NT2/D1 (cell line): Measurements from ENCODE around the gene MRPS30.

ENCODE experiments used
- DNase-seq: peaks from one replicate; pipeline ENCODE4 v3.0.0-alpha.2; 2011; ENCODE audit warnings: low read depth, low spot score
- H3K27me3 ChIP-seq: 2 replicates; pipeline ENCODE4 v1.6.0; 2011; ENCODE audit warnings: mild to moderate bottlenecking; ENCODE audit not compliant: insufficient read length, insufficient read depth
- H3K36me3 ChIP-seq: 2 replicates; pipeline ENCODE4 v1.6.1; 2011; ENCODE audit warnings: mild to moderate bottlenecking, low read length, mixed read lengths; ENCODE audit not compliant: insufficient read depth, insufficient read length
- H3K4me1 ChIP-seq: 2 replicates; pipeline ENCODE4 v1.5.1; 2011; ENCODE audit not compliant: insufficient read depth, insufficient read length
- H3K4me3 ChIP-seq: 2 replicates; pipeline ENCODE4 v1.5.1; 2011; ENCODE audit warnings: low read depth; ENCODE audit not compliant: insufficient read length
- H3K9ac ChIP-seq: 2 replicates; pipeline ENCODE4 v1.6.0; 2011; ENCODE audit warnings: low read depth; ENCODE audit not compliant: insufficient read length
- H3K9me3 ChIP-seq: 2 replicates; pipeline ENCODE4 v1.5.1; 2011; ENCODE audit warnings: mild to moderate bottlenecking, low read length; ENCODE audit not compliant: insufficient read depth
- SUZ12 ChIP-seq: IDR thresholded peaks from 2 replicates; pipeline ENCODE4 v1.6.1; 2011; ENCODE audit not compliant: insufficient read length, insufficient read depth; ENCODE audit errors: extremely low read depth
- YY1 ChIP-seq: IDR thresholded peaks from 2 replicates; pipeline ENCODE4 v1.6.1; 2011; ENCODE audit not compliant: insufficient read length, insufficient read depth
- ZNF274 ChIP-seq: IDR thresholded peaks from 2 replicates; pipeline ENCODE4 v1.6.1; 2011; ENCODE audit warnings: mild to moderate bottlenecking, low read depth, low read length

The MRPS30 gene

DNA sequence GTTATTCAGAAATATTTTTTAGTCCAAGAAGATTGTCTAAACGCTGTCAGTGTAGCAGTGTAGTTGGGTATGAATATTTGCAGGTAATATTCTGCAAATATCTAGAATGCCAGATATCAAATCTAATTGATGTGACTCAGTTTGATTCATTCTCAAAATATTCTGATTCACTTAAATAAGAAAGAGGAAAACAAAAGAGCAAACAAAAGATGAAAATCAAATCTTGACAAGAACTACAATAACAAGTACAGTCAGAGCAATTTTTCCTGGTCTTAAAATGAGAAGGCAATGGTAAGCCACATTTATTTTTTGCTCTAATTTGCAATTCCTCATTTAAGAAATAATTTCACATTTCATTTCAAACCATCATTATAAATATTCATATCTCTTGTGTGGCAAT, 36.0 kb downstream of the MRPS30 start:
- H3K4me1 ChIP-seq, result no peaks in the 10 kb centered on the region
- DNase-seq, result no peak
- H3K9ac ChIP-seq, result no peak overlapping the region
- no peaks in the 10 kb centered on the region for H3K36me3 ChIP-seq
- H3K27me3 ChIP-seq, result no peaks in the 10 kb centered on the region
- TF ChIP-seq ZNF274 (no peak), SUZ12 (no peak), YY1 (no peak)
- H3K4me3 ChIP-seq, result no peak overlapping the region
- peaks cover 2% of the 10 kb centered on the region; the same call in 1 of the 2 replicates for H3K9me3 ChIP-seq

DNA sequence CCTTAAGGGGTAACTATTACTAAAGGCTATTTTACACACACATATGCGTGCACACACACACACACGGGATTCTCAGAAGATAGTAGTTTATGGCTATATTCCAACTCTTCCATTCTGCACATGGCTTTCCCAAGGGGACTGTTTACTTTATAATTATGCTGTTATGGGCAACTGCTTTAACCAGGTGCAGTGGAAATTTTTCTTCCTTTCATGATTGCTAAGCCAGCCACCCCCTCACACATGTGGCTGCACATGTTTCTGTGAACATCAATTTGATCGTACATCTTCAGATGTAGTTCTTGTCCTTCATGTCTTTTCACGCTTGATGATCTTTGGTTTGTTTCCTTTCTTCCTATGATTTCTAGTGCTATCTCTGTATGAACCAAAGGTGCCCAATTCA, 37.0 kb downstream of the MRPS30 start:
- H3K9ac ChIP-seq, result no peak overlapping the region
- no peaks in the 10 kb centered on the region for H3K36me3 ChIP-seq
- TF ChIP-seq SUZ12 (no peak), YY1 (no peak), ZNF274 (no peak)
- H3K4me1 ChIP-seq, result no peaks in the 10 kb centered on the region
- DNase-seq, result no peak
- H3K27me3 ChIP-seq, result no peaks in the 10 kb centered on the region
- no peak overlapping the region for H3K4me3 ChIP-seq
- H3K9me3 ChIP-seq, result no peaks in the 10 kb centered on the region

DNA sequence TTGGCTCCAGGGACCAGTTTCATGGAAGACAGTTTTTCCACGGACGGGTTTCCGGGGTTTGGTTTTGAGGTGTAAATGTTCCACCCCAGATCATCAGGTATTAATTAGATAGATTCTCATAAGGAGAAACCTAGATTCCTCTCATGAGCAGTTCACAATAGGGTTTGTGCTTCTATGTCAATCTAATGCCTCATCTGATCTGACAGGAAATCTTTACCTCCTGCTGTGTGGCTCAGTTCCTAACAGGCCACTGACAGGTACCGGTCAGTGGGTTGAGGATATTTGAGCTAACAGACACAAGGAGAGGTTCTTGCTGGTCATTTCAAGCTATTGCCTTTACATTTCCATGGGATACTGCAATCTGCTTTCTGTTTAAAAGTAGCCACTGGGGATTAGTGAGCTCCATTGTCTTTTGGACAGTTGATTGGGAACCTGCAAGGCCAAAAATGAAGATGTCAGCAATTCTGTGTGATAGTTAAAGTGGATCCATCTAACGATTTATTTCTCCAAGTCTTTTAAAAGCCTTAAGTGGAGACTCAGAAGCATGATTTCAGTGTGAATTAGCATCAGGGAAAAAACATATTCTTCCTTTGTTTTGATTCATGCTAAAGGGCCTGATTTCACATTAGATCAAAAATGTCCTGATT, 38.6 kb downstream of the MRPS30 start:
- Histone ChIP-seq H3K9me3 (no peaks in the 10 kb centered on the region), H3K4me1 (no peaks in the 10 kb centered on the region), H3K27me3 (no peaks in the 10 kb centered on the region), H3K36me3 (no peaks in the 10 kb centered on the region), H3K4me3 (no peak overlapping the region), H3K9ac (no peak overlapping the region)
- no peak for DNase-seq
- TF ChIP-seq YY1 (no peak), ZNF274 (no peak), SUZ12 (no peak)

DNA sequence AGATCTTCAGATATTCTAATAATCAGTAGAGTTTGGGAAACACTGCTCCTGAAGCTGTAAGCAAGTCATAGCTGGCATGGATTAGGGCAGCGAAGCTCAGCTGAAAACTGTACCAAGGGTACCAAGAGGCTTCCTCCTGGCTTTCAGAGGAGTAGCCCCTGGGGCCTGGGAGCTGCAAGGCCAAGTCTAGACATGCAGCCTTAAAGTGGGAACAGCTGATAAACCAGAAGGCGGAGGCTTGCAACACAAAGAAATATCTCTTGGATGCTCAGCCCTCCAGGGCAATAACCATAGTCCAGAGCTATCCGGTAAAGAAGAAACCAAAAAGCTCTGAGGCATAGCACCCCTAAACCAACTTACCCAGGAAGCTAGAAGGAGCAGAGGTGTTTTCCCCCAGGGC, 51.5 kb downstream of the MRPS30 start:
- Histone ChIP-seq H3K9ac (no peak overlapping the region), H3K36me3 (no peaks in the 10 kb centered on the region), H3K4me1 (no peaks in the 10 kb centered on the region), H3K27me3 (no peaks in the 10 kb centered on the region), H3K9me3 (no peaks in the 10 kb centered on the region), H3K4me3 (no peak overlapping the region)
- TF ChIP-seq YY1 (no peak), ZNF274 (no peak), SUZ12 (no peak)
- DNase-seq, result no peak

DNA sequence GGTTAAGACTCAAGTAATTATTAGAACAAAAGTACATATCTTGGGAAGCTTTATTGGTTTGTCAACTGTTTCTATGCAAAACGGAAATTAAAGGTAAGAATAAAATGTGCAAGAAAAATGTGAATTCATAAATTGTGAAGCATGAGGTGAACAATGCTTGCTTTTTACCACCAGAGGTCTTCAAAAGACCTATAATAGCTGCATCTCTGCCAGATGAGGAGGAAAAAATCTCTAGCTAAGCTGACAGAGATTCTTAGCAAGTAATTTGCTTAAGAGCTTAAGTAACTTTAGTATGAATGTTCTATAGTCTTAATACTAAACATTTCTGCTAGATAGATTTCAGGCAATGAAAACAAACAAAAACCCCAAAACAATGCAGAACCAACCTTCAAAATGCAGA, 54.1 kb downstream of the MRPS30 start:
- Histone ChIP-seq H3K9ac (no peak overlapping the region), H3K4me1 (no peaks in the 10 kb centered on the region), H3K4me3 (no peak overlapping the region), H3K27me3 (no peaks in the 10 kb centered on the region), H3K9me3 (no peaks in the 10 kb centered on the region), H3K36me3 (no peaks in the 10 kb centered on the region)
- DNase-seq, result no peak
- TF ChIP-seq YY1, result no peak
- no peak for TF ChIP-seq SUZ12
- no peak for TF ChIP-seq ZNF274
